NCI-H1092 (cell line): Measurements from ENCODE around the gene SH3PXD2A.
A peak's percentile ranks its signal among the peaks of the same experiment; 100 is the strongest.

Experiments
- DNase-seq: peaks from one replicate; lab custom pipeline; 2025; lab: John Stamatoyannopoulos, UW

SH3PXD2A gene

DNA sequence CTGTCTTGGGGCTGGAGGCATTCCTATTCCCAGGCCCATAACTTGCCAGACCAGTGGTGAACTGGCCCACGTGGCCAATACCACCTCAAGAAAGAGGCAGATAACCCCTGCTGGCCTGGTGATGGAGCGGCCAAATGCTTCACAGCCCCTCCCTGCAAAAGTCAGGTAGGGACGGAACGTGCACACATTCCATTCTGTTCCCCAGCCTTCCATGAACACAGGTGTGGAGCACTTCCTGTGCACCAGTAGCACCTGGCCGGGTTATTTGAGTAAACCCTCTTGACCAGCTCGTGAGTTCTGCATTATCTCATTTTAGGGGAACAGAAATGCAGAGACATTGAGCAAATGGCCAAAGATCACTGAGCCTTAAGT lies 134.4 kb downstream of the SH3PXD2A start:
- no peak for DNase-seq

DNA sequence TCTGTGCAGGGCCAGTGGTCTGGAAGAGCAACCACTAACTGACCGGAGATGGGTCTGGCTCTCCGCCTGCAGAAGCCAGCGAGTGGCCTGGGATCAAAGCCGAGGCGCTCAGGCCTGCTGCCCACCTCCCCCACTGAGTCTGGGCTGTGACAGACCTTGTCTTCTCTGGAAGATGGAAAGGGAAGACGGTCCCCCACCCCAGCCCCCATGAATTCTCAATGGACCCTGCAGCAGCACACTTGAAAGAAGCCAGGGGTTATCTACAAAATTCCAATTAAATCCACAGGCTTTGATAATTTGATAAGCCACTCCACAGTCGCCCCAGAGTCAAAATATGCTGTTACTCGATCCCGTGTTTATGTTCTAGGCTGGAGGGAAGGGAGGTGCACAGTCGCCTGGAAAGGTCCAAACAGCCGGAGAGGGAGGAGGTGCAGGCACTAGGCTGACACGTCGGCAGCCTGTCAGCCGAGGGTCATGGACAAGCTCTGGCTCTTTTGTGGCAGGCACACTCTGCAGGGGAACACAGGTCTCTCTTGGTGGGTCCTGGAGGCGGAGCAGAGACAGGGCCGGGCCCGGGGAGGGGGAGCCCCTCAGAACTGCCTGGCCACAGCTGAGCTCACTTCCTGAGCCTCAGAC lies 134.9 kb downstream of the SH3PXD2A start:
- DNase-seq = no peak

DNA sequence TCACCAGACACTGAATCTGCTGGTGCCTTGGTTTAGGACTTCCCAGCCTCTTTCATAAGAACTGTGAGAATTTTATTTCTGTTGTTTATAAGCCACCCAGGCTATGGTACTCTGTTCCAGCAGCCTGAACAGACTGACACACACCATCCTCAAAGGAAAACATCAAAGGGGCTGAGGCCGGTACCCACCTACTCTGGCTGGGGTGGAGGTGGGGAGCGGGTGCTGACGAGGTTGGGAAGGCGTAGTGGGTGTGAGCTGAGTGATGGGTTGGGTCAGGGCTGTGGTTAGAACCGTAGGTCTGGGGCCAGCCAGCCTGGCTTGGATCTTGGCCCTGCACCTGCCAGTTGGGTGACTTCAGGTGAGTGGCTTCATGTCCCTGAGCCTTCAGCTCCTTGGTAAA lies 136.3 kb downstream of the SH3PXD2A start:
- DNase-seq = no peak

DNA sequence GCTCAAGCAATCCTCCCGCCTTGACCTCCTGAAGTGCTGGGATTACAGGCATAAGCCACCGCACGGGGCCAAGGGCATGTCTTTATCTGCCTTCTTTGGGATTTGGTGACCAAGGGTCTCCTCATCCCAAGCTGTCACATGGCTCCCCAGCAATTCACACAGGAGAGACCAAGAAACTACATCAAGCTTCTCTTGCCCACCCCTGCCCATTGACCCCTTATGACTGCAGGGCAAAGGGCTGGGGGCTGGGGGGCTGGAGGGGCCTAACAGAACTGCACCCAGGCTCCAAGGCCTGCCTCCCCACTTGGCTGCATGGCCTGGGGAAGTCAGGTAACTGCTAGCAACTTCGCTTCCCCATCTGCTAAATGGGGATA lies 137.1 kb downstream of the SH3PXD2A start:
- DNase-seq = no peak

DNA sequence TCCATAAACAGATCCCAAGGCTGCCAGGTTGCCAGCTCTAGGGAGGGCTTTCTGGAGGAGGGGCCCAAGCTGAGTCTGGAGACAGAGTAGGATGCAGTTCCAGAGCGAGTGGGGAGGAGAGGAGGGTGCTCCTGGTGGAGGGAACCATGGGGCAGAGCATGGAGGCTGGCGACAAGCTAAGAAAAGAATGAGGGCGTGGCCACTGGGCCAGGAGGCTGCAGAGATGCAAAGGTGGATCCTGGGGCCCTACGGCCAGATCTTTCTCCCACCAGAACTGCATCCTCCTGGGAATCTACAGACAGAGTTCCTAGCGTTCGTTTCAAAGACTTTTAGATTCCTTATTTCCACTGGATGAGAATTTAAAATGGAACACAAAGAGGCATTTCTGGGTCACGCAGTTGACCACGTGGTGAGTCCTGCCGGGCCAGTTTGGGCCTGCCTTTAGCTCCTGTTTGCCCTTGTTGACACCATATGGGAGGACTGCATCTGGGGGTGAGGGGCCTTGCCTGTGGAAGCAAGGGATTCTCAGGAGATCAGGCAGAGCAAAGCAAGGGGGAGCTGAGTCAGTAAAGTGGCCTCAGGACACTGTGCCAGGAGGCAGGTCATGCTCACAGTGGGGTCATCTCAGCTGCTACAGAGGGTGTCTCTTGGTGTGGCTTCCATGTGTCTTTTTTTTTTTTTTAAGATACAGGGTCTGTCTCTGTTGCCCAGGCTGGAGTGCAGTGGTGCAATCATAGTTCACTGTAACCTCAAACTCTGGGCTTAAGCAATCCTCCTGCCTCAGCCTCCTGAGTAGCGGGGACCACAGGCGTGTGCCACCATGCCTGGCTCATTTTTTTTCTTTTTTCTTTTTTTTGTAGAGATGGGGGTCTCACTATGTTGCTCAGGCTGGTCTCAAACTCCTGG lies 137.8 kb downstream of the SH3PXD2A start:
- DNase-seq = no peak

DNA sequence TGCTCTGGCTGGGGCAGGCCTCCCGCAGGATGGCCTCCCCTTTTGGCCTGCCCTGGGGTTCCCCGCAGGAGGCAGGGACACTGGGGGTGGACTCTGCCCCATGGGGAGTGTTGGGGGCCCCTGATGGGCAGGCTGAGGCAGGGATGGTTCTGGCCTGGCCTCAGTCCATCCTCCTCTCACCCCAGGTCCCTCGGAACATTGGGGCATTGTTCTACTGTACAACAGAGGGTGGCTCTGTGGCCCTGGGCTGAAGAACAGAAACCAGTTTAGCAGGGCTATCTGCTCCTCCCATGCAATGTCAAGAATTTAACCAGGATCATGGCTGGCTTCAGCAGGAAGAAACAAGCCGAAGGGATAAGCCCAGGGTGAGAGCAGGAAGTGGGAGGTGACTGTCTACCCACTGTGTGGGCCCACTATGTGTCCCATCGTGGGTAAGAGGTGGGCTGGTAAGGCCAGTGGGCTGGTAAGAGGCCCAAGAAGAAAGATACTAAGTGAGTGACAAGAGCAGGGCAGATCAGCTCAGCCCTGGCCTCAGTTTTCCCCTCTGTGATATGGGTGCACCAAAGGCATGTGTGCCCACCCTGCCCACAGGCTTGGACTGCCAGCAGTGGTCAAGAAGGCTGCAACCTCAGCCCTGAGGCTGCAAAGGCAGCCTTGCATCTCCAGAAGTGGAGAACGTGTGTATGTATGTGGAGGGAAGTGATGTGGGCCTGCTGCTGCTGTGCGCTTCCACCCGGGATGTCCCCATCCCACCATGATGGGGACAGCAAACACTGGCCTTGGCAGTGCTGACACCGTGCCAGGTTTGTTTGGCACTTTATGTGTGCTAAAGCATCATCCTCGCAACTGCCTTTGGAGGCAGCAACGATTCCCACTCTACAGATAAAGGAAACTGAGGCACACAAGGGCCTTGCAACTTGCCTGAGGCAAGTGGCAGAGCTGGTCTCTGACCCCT lies 138.9 kb downstream of the SH3PXD2A start:
- DNase-seq = no peak

DNA sequence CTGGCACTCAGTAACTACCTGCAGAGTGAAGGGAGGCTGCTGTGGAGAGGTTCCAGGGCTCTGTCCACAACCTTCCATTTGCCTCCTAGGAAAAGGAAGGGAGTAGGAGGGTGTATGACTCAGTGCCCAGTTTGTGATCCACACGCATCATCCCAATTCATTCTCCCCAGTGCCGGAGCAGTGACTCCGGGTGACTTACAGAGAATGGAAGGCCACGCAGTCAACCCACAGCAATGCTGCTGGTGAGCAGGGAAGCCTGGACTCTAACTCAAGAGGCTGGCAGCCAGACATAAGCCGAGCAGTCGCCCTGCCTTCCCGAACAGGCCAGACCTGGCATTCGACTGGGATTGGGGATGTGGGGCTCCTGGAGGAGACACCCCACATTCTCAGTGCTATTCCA lies 139.9 kb downstream of the SH3PXD2A start:
- DNase-seq = no peak

DNA sequence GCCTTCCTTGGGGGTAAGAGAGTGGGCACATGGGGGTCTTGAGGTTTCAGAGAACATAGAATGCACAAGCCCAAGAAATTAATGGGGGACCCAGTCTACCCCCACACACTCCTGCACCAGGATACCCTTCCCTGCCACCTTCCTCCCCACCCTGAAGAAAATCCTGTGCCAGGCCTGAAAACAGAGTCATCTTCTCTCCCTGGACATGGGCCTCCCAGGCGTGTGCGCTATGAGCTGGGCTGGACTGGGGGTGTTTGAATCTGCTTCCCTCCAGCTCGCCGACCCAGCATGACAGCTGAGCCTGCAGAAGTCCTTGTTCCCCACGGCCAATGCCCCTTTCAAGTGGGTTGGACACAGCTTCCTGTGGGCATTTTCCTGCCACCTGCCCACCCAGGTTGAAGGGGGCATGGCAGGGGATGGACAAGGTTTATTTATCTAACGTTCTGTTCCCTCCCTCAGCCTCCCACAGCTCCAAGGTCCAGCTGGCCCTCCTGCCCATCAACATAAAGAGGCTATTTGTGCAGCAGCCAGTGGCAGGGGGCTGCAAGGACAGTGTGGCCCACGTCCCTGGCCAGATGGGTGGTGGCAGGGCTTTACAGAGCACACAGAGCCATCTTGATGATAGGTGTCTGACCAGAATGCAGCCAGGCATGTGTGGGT lies 141.0 kb downstream of the SH3PXD2A start:
- DNase-seq = no peak

DNA sequence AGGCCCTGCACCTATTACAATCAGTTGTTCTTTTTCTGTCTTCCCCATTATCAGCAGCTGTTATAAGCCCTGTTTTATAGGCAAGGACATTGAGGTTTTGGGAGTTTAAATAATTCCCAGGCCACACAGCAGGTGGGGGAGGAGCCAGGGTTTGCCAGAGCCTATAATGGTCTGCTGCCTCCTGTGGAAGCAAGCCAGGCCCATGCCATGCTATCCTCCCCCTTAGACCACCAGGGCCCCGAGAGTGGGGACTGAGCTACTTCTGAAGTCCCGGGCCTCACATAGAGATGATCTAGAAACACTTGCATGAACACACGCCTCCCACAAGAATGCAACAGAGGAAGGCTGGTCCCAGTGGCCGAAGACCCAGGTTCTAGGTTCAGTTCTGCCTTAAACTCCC lies 141.7 kb downstream of the SH3PXD2A start:
- no peak for DNase-seq

DNA sequence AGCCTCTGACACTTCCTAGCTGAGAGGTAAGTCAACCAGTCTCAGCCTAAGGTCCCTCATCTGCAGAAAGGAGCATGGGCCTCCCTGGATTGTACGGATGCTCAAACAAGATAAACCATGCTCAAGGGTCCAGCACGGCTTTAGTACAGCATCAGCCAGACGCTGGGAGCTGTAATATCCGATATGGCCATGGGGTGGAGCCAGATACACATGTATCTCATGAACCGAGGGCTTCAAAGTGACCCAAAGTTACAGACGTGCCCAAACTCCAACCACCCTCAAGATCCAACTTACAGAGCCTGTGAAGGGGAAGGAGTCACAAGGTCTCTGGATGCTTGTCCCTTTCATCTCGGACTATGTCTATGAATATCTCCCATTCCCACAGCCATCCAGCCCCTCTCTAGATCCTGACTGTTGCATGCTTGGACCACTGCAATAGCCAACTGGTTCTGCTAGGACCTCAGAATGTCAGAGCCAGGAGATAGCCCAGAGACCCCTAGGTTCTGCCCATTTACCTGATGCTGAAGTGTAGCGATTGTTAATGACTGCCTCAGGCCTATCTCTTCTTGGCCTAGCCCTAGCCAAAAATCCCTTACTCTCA lies 142.4 kb downstream of the SH3PXD2A start:
- DNase-seq = peak; percentile 42

DNA sequence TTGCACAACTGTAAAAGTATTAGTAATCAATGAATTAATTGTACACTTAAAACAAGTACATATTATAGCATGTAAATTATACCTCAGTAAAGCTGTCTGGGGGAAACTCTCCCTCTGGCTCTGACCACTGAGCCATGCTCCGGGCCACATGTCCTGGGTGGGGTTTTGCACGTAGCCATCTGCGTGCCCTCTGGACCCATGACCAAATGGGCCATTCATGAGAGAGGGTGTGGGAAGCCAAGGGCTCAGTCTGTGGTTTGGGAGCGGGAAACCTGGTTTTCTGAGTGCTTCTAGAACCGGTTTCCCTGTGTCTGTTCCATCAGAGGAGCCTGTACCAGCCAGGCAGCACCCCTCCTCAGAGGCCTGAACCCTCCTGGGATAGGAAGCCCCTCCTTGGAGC lies 143.2 kb downstream of the SH3PXD2A start:
- DNase-seq = no peak

DNA sequence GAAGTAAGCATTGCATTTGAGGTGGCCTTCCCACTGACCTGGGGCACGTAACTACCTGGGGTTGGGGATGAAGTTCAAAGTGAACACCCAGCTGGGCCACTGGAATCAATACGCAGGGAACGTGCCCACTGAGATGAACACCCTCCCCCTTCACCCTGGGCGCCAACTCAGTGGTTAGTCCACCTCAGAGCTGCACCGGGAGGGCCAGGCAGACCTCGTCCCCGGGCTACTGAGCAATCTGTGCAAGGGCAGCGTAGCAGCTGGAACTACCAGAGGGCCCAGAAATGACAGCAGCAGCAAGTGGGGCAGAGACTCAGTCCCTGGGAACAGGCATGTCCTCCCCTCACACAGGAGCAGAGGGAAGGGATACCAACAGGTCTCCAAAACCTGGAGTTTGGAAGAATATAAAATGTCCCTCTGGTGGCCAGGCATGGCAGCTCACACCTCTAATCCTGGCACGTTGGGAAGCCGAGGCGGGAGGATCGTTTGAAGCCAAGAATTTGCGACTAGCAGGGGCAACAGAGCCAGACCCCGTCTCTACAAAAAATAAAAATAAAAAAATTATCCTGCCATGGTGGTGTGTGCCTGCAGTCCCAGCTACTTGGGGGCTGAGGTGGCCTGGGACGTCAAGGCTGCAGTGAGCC lies 143.9 kb downstream of the SH3PXD2A start:
- DNase-seq = no peak

DNA sequence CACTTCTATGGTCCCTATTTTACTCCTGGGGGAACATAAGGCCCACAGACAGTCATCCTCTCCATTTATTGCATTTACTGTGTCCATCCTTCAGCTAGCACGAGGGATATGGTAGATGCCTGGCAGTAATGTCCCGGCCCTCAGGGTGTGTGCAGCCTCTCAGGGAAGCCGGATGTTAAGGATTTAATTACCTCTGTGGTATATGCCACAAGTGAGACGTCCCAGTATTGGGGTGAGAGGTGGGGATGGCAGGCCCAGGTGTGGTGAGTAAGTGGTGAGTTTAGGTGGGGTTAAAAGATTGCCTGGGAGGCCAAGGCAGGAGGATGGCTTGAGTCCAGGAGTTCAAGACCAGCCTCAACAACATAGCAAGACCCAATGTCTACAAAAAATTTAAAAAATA lies 144.9 kb downstream of the SH3PXD2A start:
- no peak for DNase-seq

DNA sequence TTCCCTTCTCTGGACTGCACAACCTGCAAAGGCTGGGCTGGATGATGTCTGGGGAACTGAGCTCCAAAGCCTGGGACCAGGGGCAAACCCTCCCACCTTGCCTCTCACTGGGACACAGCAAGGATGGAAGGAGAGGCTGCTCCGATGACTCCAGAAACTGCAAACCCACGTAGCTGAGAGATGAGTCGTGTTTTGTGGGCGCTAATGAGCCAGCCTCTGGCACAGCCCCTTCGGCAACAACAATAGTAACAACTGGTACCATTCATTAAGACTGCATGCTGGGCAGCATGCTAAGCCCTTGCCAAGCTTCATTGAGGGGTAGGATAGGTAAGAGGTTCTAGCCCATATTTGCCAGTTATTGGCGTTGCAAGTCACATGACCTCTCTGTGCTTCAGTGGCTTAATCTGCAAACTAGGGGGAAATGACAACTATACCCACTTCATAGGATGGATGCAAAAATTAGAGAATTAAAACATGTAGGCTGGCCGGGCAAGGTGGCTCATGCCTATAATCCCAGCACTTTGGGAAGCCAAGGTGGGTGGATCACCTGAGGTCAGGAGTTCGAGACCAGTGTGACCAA lies 145.9 kb downstream of the SH3PXD2A start:
- DNase-seq = no peak

DNA sequence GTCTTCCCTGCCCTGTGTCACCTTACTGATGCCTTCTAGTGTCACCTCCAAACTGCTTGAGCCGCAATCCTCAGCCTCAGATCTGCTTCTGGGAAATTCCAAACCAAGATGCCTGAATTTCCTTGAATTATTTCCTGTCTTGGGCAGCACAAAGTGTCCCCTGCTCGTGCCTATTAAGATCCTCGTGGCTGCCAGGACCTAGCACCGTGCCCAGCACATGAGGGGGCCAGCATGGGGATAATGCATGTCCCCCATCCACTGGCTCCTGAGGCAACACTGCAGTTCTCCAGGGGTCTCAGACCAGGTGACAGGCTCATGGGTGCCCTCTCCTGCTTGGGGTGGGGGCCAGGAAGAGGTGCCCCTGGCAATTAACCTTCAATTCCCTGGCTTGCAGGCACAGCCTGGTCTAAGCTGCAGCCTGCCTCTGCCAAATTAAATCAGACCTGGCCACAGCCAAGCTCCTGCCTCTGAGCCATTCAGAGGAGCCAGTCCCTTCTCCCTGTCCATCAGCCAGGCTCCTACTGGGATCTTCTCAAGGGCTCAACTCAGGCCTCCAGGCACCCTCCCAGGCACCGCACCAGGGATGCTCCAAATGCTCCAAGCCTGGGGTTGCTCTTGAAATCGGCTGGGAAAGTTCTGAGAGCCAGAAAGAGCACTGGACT lies 146.6 kb downstream of the SH3PXD2A start:
- no peak for DNase-seq

DNA sequence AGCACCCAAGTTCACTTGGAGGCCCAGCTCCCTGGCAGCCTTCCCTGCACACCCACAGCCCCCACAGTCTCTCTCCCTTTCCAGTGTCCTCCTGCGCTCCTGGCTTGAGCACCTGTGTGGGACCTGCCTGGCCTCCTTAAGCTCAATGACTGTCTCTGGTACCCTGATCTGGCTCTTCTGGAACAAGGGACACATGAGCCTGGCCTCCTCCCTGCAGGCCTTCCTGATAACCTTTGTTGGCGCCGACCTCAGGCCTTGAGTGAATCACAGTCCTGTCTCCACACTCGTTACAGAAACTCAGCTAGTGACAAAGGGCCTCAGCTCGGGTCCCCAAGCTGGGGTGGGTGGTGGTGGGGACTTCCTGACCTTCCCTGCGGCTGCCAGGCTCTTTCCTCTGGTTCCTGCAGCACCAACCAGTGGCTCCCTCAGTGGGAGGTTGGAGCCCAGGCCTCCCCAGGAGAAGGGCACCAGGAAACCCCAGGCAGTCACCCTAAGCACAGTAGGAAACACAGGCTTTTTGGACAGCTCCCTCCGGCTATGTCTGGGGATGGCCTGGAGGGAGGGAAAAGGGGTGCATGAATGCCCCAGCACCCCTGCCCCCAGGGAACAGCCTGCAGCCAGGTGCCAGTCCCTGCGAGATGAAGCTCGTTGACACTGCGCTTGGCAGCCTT lies 147.3 kb downstream of the SH3PXD2A start:
- DNase-seq = no peak

DNA sequence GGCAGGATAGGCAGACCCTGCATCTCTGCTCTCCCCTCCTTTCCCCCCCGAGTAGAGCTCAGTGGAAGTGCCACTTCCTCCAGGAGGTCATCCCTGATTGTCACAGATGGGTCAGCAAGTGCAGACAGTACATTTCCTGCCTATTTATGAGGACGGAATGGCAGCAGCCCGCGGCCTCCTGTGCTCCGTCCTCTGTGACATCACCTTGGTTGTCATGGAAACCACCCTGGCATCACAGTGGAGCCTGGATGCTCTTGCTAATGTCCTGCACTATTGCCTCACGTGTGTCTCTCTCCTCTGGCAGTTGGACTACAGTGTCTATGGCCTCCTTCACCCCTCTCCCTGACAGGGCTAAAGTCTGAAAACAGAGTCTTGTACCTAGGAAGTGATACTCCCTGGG lies 148.6 kb downstream of the SH3PXD2A start:
- no peak for DNase-seq

DNA sequence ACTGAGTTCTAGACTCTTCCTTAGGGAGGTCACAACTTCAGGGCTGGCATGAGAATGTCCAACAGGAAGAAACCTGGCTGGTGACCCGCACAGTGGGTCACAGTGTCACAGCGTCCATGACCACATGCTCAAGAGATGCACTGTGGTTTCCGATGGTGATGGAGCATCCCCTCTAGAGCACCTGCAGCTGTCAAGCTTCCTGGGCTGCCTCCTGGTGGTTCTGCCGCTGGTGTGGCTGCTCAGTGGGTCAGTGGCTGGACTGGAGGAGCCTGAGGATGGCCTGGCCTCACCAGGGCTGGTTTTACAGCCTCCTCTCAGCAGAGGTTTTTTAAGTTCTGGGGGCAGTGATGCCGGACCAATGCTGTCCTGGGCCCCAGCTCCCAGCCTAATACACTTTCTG lies 149.3 kb downstream of the SH3PXD2A start:
- no peak for DNase-seq
